Bone marrow (tissue), 2 donors: ENCODE results near the gene HEMK1.

Experiments
- DNase-seq, 2 donors: peaks; one replicate each; lab custom pipeline; 2025; lab: John Stamatoyannopoulos, UW

Gene HEMK1

GRCh38 chr3:50637011-50637410 lies 67.7 kb downstream of the HEMK1 start:
- DNase-seq: no peak

GRCh38 chr3:50637945-50638344 lies 68.6 kb downstream of the HEMK1 start:
- no peak for DNase-seq

DNA sequence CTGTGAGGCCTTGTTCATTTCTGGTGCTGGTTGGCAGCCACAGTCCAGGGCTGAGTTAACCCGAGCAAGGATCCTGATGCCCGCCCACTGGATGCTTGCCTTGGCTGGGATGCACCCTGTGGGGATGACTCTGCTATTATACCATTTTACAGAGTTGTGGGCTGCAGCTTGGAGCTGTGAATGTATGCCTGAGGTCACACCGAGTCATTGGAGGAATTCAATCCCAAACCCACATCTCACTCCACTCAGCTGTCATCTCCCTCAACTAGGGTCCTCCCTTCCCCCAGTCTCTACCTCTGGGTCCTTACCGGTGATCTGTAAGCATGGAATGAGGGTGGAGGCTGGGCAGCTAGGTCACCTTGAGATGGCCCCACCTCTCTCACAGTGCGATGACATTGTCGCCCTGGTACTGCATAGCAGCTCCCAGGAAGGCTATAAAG lies 69.8 kb downstream of the HEMK1 start:
- no peak for DNase-seq

GRCh38 chr3:50642382-50642781 lies 73.1 kb downstream of the HEMK1 start:
- DNase-seq: no peak

DNA sequence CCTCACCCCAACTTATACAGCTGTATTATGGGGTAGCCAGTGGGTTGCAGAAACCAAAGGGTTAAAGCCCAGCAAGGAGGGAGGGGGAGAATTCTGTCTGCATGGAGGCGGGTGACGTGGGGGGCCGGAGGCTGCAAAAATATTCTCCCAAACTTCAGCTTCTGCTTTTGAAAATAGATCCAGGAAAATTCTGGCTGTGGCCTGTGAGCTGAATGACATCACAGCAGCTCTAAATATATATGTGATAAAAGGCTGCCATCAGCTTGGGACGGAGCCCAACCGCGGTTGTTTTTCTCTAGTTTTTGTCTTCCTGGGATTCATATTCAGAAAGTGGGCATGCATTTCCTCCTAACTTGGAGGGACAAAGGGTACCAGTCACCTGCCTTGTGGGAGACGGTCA lies 75.2 kb downstream of the HEMK1 start:
- no peak for DNase-seq

GRCh38 chr3:50645378-50645777 lies 76.1 kb downstream of the HEMK1 start:
- DNase-seq: no peak
